HAP-1 (cell line): ENCODE results near the gene TMEM53.
A peak's percentile ranks its signal among the peaks of the same experiment; 100 is the strongest.

ENCODE experiments used
- DNase-seq, 2 experiments: peaks; one replicate each; pipeline ENCODE4 v3.0.0-alpha.2; 2016 to 2020; ENCODE audit warnings: low spot score in 2 of 2
- H3K27me3 ChIP-seq: fragments of 250-450 bp; sonication (Bioruptor Pico); 2 replicates; pipeline ENCODE4 v1.5.1; 2020; ENCODE audit warnings: low read depth, mild to moderate bottlenecking, moderate library complexity
- H3K36me3 ChIP-seq: fragments of 250-450 bp; sonication (Bioruptor Pico); replicated peaks from 2 replicates; pipeline ENCODE4 v1.5.1; 2020; ENCODE audit warnings: mild to moderate bottlenecking
- H3K4me1 ChIP-seq: fragments of 250-450 bp; sonication (Bioruptor Pico); 2 replicates; pipeline ENCODE4 v1.5.1; 2020; ENCODE audit warnings: mild to moderate bottlenecking
- H3K4me3 ChIP-seq: fragments of 250-450 bp; sonication (Bioruptor Pico); 2 replicates; pipeline ENCODE4 v1.5.1; 2020; ENCODE audit warnings: mild to moderate bottlenecking, moderate library complexity
- H3K9me3 ChIP-seq: fragments of 250-450 bp; sonication (Bioruptor Pico); 2 replicates; pipeline ENCODE4 v1.5.1; 2020; ENCODE audit warnings: mild to moderate bottlenecking, moderate library complexity
- in situ Hi-C: fragments of 300-500 bp; cut with MboI; formaldehyde crosslinking; loops from 3 replicates; pipeline ENCODE4 v1.14.3; 2020; ENCODE audit warnings: low sequenced_read_pairs, inconsistent platforms, mixed read lengths

TMEM53 gene

DNA sequence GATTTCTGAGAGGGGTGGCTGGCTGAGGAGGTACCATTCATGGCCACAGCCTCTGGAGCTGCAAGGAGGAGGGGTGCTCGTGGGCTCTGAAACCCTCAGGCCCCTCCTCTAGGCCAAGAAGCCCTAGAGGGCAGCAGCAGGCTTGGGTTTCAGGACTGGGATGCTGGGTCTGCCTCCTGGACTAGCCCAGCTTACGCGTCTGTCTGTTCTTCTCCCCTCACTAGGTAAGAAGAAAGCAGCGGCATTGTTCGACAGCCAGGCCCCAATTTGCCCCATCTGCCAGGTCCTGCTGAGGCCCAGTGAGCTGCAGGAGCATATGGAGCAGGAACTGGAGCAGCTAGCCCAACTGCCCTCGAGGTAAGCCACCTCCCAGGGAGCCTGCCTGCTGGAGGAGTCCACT lies 60.3 kb downstream of the TMEM53 start:
- DNase-seq, result no peak
- Histone ChIP-seq H3K36me3 (no peaks in the 10 kb centered on the region; the same call in 1 of the 2 replicates), H3K4me3 (no peak overlapping the region), H3K9me3 (no peaks in the 10 kb centered on the region), H3K27me3 (no peaks in the 10 kb centered on the region), H3K4me1 (no peaks in the 10 kb centered on the region)
- in situ Hi-C loops, result no loop called here

DNA sequence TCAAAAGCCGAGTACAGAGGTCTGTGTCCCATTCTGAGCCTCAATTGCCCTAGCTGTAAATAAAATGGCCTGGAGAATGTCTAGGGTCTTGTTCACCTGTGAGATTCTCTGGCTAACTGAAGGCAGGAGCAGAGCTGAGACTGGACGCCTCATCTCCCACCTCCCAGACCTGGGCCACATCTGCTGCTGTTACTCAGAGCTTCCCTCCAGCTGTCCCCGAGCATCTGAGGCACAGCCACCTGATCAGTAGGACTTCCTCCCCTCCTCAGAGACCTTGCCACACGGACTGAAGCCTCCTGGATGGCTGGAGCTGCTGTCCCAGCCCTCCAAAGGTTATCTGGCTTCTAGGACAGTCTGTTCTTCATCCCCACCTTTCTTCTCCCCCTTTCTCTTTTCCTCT lies 62.4 kb downstream of the TMEM53 start:
- H3K4me3 ChIP-seq, result no peak overlapping the region
- no peak for DNase-seq
- H3K27me3 ChIP-seq, result no peaks in the 10 kb centered on the region
- no peaks in the 10 kb centered on the region; the same call in 1 of the 2 replicates for H3K36me3 ChIP-seq
- in situ Hi-C loops, result no loop called here
- no peaks in the 10 kb centered on the region for H3K4me1 ChIP-seq
- H3K9me3 ChIP-seq, result no peaks in the 10 kb centered on the region

DNA sequence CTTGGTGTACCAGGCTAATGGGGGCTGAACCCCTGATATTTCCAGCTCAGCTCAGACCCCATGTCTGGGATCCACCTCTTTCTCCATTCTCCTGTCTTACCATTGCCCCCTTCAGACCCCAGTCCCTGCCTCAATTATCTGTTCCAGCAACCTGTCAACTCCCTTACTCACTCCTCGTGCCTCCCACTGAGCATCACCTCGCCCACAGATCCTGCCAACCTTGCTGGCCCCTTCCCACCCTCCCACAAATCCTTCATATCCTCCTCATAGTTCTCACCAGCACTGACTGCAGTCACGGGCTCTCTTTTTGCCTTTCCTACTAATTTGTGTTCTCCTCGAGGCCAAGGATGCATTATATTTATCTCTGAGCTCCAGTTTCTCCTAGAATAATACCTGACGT lies 62.9 kb downstream of the TMEM53 start:
- Histone ChIP-seq H3K4me1 (no peaks in the 10 kb centered on the region), H3K36me3 (no peaks in the 10 kb centered on the region; the same call in 1 of the 2 replicates), H3K27me3 (no peaks in the 10 kb centered on the region), H3K9me3 (no peaks in the 10 kb centered on the region), H3K4me3 (no peak overlapping the region)
- in situ Hi-C loops, result no loop called here
- DNase-seq, result no peak

DNA sequence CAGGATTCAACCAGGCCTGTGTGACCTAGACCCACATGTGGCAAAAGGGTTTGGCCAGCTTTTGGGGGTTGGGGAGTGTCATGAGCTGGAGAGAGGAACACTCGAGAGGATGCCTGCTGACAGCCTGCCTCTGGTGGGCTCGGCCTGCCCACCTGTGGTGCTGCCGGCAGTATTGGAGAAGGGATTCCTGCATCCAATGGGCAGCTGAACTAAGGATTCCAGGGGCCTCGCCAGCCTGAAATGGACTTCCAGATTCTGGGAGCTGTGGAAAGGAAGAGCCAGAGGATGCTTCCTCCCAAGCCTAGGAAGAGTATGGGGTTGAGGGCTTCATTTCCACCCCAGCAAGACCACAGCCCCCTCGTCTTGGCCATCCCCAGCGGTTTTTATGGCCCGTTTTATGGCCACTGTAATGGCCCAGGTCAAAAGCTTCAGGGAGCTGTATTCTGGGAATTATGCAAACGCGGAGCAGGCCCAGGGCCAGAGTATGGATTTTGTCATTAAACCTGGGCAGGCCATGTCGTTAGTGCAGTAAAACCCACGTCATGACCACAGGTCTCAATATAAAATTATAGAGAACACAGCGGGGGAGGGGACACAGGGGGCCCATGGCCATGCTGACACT lies 63.6 kb downstream of the TMEM53 start:
- Histone ChIP-seq H3K27me3 (no peaks in the 10 kb centered on the region), H3K36me3 (no peaks in the 10 kb centered on the region; the same call in 1 of the 2 replicates), H3K4me3 (no peak overlapping the region), H3K4me1 (no peaks in the 10 kb centered on the region), H3K9me3 (no peaks in the 10 kb centered on the region)
- in situ Hi-C loops, result no loop called here
- no peak for DNase-seq

DNA sequence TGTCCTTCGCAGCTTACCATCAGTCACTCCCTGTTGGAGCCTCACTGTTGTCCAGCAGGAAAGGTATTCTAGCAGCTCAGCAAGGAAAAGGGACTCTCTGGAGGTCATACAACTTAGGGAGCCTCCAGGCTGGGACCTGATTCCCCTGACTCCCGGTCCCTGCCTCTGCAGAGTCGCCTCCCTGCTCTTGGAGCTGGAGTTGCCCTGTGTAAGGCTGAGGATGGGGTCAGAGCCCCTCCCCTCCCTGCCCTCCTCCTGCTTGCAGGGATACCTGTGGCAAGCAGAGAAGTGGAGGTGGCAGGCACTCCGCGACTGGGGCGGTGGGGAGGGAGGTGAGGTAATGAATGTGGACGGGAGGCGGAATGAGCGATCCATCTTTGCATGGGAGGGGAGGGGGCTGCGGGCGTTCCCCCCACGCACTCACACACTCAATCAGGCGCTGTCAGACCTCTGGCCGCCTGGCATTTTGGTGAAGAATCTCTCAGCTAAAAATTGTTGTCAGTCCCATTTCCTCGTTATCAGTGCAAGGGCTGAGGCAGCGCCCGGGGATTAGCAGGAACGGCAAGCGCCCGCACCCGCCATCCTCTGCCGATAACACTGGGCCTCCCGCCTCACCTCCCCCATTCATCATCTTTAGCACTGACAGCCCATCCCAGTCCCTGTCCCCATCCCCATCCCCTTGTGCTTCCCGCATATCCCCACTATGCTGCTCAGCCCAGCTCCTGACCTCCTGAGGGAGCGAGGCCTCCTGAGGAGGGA lies 64.3 kb downstream of the TMEM53 start:
- in situ Hi-C loops, result no loop called here
- H3K4me3 ChIP-seq, result no peak overlapping the region
- no peak for DNase-seq

DNA sequence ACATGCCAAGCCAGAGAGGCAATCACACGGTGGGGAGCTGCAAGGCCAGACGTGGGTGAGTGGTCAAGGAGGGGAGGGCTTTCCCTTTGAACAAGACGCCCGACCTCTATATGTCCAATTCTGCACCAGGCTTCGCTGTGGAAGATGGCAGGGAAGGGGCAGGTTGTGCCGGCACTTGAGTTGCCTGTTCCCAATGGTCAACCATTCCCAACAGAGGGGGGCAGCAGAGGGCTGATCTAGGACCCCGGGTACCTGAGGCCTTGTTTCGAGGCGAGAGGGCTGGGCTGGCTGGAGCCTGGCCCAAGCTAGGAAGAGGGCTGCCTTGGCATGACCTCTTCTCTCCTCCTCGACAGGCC lies 64.9 kb downstream of the TMEM53 start:
- H3K4me3 ChIP-seq, result no peak overlapping the region
- peak in 1 of 2 experiments; percentile 69 for DNase-seq
- in situ Hi-C loops, result no loop called here

More for the DNA sequence above, 64.3 kb downstream of the TMEM53 start:
- no peaks in the 10 kb centered on the region for H3K4me1 ChIP-seq
- no peaks in the 10 kb centered on the region for H3K27me3 ChIP-seq
- no peaks in the 10 kb centered on the region for H3K9me3 ChIP-seq
- H3K36me3 ChIP-seq, result no peaks in the 10 kb centered on the region

DNA sequence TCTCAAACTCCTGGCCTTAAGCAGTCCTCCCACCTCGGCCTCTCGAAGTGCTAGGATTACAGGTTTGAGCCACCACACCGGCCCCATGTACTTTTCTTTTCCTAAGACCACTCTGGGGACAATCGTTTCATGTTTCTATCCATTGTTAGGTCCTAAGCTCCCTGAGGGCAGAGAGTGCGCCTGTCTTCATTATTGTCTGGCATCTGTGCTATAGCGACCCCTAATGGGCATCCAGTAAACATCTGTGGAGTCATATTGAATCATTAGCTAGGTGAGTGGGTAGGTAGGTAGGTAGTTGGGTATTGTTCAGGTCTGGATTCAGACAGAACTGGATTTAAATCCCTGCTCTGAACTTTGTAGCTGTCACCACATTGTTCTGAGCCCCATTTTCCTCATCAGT lies 66.1 kb downstream of the TMEM53 start:
- no peaks in the 10 kb centered on the region for H3K9me3 ChIP-seq
- DNase-seq, result no peak
- in situ Hi-C loops, result no loop called here
- no peaks in the 10 kb centered on the region for H3K4me1 ChIP-seq
- H3K4me3 ChIP-seq, result no peak overlapping the region
- H3K36me3 ChIP-seq, result no peaks in the 10 kb centered on the region
- H3K27me3 ChIP-seq, result no peaks in the 10 kb centered on the region

More for the DNA sequence above, 64.9 kb downstream of the TMEM53 start:
- no peaks in the 10 kb centered on the region for H3K9me3 ChIP-seq
- H3K27me3 ChIP-seq, result no peaks in the 10 kb centered on the region
- no peaks in the 10 kb centered on the region for H3K4me1 ChIP-seq
- no peaks in the 10 kb centered on the region for H3K36me3 ChIP-seq

DNA sequence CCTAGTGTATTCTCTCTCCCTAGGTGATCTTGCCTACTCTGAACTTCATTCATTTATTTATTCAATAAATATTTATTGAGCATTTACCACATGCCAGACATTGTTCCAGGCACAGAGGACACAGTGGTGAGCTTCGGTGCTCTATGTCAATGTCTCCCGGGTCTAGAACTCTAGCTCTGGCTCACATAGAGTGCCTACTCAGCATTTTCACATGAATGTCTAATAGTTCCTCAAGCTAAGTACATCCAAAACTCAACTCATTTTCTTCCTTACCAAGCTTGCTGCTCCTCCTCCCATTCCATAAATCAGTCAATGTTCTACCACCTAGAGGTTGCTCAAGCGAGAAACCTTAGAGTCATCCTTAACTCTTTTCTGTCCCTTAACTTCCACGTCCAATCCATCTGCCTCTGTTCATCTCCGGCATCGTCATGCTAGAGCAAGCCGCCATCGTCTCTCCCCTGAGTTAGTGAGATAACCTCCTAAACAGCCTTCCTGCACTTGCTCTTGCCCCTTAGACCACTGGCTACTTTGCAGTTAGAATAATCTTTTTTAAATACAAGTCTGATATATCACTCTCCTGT lies 67.5 kb downstream of the TMEM53 start:
- Histone ChIP-seq H3K9me3 (no peaks in the 10 kb centered on the region), H3K4me3 (no peak overlapping the region), H3K4me1 (no peaks in the 10 kb centered on the region), H3K27me3 (no peaks in the 10 kb centered on the region), H3K36me3 (no peaks in the 10 kb centered on the region)
- DNase-seq, result no peak
- in situ Hi-C loops, result no loop called here

DNA sequence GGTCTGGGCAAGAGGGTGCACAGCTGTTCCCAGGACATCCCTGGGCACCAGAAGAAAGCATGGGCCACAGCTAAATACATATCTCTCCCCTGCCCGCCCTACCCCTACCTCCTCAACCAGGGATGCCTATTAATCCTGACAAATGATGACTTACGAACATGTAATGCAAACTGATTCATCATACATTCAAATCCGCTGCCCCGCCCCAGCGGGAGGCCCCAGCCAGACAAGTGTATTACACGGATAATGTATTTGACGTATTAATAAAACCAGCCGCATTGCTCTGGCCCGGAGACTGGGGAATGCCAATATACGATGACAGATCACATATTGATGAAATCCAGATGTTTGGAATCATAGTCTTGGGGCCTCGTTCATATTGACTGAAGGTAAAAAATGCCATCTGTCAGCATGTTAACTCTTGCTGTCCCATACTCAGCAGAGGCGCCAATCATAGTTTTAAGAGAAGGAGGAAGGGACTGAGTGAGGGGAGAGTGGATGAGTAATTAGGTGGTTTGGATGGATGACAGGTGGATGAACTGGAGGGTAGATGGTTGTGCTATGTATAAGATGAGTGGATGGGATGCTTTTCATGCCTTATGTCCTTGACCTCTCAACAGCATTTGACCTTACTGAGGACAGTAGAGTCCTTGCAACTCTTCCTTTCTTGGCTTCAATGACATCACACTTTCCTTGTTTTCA lies 68.2 kb downstream of the TMEM53 start:
- DNase-seq, result no peak
- in situ Hi-C loops, result no loop called here
- Histone ChIP-seq H3K9me3 (no peaks in the 10 kb centered on the region), H3K4me1 (no peaks in the 10 kb centered on the region), H3K4me3 (no peak overlapping the region), H3K36me3 (no peaks in the 10 kb centered on the region), H3K27me3 (no peaks in the 10 kb centered on the region)

DNA sequence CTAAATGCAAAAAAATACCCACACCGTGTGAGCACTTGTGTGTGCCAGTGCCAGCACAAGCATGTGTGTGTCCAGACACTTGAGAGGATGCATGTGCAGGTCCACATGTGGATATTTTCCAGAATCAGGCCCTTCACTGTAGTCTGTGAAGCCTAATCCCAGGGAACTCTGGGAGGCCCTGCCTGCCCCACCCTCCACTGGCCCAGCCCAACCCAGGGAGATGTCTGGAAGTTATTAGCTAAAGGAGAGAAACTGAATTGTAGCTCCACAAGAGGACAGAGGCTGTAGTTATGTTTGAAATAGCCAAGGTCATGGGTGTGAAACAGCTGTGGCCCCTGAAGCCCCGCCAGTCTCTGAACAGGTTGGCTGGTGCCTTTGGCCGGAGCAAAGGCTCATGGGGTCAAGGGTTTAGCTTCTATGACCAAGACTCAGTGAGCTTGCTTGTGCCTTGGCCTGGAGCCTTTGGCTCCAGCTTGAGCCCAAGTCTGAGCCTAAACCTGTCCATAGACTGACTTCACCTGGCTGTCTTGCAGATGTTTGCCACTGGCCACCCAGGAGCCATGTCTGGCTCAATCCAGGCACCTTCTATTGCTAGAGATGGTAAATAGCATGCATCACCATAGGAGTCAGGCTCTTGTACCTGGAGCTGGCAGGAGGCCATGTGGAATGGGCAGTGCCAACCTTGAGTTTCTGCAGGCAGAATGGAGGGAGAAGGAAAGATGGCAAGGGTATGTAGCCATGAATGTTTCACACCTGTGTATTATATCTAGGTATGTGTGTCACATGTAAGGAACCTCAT lies 69.9 kb downstream of the TMEM53 start:
- H3K4me1 ChIP-seq, result no peaks in the 10 kb centered on the region
- H3K9me3 ChIP-seq, result no peaks in the 10 kb centered on the region
- H3K36me3 ChIP-seq, result no peaks in the 10 kb centered on the region
- DNase-seq, result no peak
- in situ Hi-C loops, result no loop called here
- no peak overlapping the region for H3K4me3 ChIP-seq
- no peaks in the 10 kb centered on the region for H3K27me3 ChIP-seq

DNA sequence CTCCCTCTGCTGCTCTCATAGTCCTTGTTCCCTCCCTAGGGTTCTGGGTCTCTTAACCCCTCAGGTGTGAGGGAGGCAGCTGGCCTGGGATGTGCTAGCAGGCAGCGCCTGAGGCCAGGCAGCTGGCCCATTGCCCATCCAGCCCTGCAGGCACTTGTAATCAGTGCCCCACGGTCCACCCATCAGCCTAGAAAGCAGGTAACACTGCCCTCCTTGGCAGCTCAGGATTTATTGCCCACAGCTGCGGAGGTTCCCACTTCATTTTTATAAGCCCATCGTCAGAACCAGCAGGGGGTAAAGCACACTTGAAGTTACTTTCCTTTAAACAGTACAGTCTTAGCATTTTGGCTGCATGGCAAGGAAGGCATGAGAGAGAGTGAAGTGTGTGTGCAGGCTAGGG lies 70.6 kb downstream of the TMEM53 start:
- in situ Hi-C loops, result no loop called here

More for the DNA sequence above, 70.6 kb downstream of the TMEM53 start:
- Histone ChIP-seq H3K4me3 (no peak overlapping the region), H3K36me3 (no peaks in the 10 kb centered on the region), H3K9me3 (no peaks in the 10 kb centered on the region), H3K27me3 (no peaks in the 10 kb centered on the region), H3K4me1 (no peaks in the 10 kb centered on the region)
- DNase-seq, result no peak
